Measurements from ENCODE around the gene ZNRF4.

GRCh38 chr19:5443723-5444122 is 11.5 kb upstream of the ZNRF4 start:
- TF ChIP-seq REST (IDR thresholded peaks at IDR 0.05; ENCODE audit: borderline replicate concordance) = no peak
- TF ChIP-seq REST (CRISPR knock-in tag; IDR thresholded peaks at IDR 0.05; ENCODE audit: low read depth) = no peak
- TF ChIP-seq CTCF (IDR thresholded peaks at IDR 0.05 in 2 of 3, conservative IDR thresholded peaks at IDR 0.05 in 1 of 3; ENCODE audit: insufficient read depth in 2 of 3, low read depth in 1 of 3, low read length in 3 of 3) = no peak
- TF ChIP-seq POLR2A (conservative IDR thresholded peaks at IDR 0.05) = no peak
- no peak for TF ChIP-seq TBP (optimal IDR thresholded peaks at IDR 0.05; ENCODE audit: low read depth, low read length)
